HepG2 (cell line): ENCODE measurements around the gene RING1. TPM values are rescaled to one million over a fixed set of nuclear protein-coding genes. Genes with fewer than 3 reads are reported as not detected.

Source experiments
- CSRNP1 ChIP-seq: sonication (generic); formaldehyde crosslinking; IDR thresholded peaks from 2 replicates; pipeline ENCODE4 v1.8.1; 2023; ENCODE audit warnings: mild to moderate bottlenecking, missing genetic modification reagents
- DDIT3 ChIP-seq: sonication (generic); formaldehyde crosslinking; IDR thresholded peaks from 2 replicates; pipeline ENCODE4 v1.4.0; 2020; ENCODE audit warnings: mild to moderate bottlenecking, missing genetic modification reagents
- ESRRA ChIP-seq: sonication (generic); formaldehyde crosslinking; IDR thresholded peaks from 2 replicates; pipeline ENCODE4 v1.5.1; 2020; ENCODE audit warnings: mild to moderate bottlenecking, low read depth, missing genetic modification reagents
- MAF1 ChIP-seq: sonication (generic); formaldehyde crosslinking; IDR thresholded peaks from 2 replicates; pipeline ENCODE4 v1.5.0; 2020; ENCODE audit warnings: missing genetic modification reagents, borderline replicate concordance
- MYC ChIP-seq: sonication (generic); formaldehyde crosslinking; IDR thresholded peaks from 2 replicates; pipeline ENCODE4 v1.9.0; 2021; ENCODE audit warnings: missing genetic modification reagents, borderline replicate concordance
- NFE2L1 ChIP-seq: sonication (generic); formaldehyde crosslinking; IDR thresholded peaks from 2 replicates; pipeline ENCODE4 v1.4.0; 2020; ENCODE audit warnings: missing genetic modification reagents, mild to moderate bottlenecking, borderline replicate concordance
- PAF1 ChIP-seq: IDR thresholded peaks from 2 replicates; pipeline ENCODE4 v1.6.1; 2016; ENCODE audit warnings: missing genetic modification reagents, missing compliant biosample characterization
- RFXAP ChIP-seq: sonication (generic); formaldehyde crosslinking; IDR thresholded peaks from 2 replicates; pipeline ENCODE4 v1.4.0; 2020; ENCODE audit warnings: missing genetic modification reagents, borderline replicate concordance
- SETDB1 ChIP-seq: sonication (generic); formaldehyde crosslinking; IDR thresholded peaks from 2 replicates; pipeline ENCODE4 v1.5.1; 2020; ENCODE audit warnings: missing genetic modification reagents, mild to moderate bottlenecking, borderline replicate concordance
- TFDP1 ChIP-seq: IDR thresholded peaks from 2 replicates; pipeline ENCODE4 v1.6.1; 2016; ENCODE audit warnings: missing compliant biosample characterization, missing genetic modification reagents, borderline replicate concordance
- ZBTB43 ChIP-seq: sonication (generic); formaldehyde crosslinking; conservative IDR thresholded peaks from 2 replicates; pipeline ENCODE4 v1.4.0; 2020; ENCODE audit warnings: missing genetic modification reagents
- ZNF362 ChIP-seq: sonication (generic); formaldehyde crosslinking; IDR thresholded peaks from 2 replicates; pipeline ENCODE4 v1.4.0; 2020; ENCODE audit warnings: missing genetic modification reagents, mild to moderate bottlenecking, borderline replicate concordance
- ZNF367 ChIP-seq: sonication (generic); formaldehyde crosslinking; IDR thresholded peaks from 2 replicates; pipeline ENCODE4 v1.4.0; 2020; ENCODE audit warnings: missing genetic modification reagents, borderline replicate concordance
- ZNF563 ChIP-seq: sonication (generic); formaldehyde crosslinking; IDR thresholded peaks from 2 replicates; pipeline ENCODE4 v1.8.0; 2022; ENCODE audit warnings: mild to moderate bottlenecking, moderate library complexity, missing genetic modification reagents
- polyA plus RNA-seq, 8 experiments: library from polyadenylated mRNA; depleted of rRNA in 3 of 8; stranded (reverse) in 7 of 8; unstranded in 1 of 8; fragments of >200 nt; fragmentation: Illumina TruSeq in 4 of 8; extraction: Trizol in 4 of 8; gene quantifications; 2 replicates each; pipeline versions ENCODE4 v1.2.1 to v1.2.3, GENCODE V29; 2011 to 2016; ENCODE audit warnings: low read depth in 4 of 8, missing spikeins in 1 of 8, mixed read lengths in 1 of 8; ENCODE audit not compliant: insufficient read depth in 1 of 8
- total RNA-seq, 5 experiments: library from RNA; depleted of rRNA; stranded (reverse); fragments of >200 nt; fragmentation: Illumina TruSeq; extraction: Trizol; gene quantifications; 2 replicates each; pipeline ENCODE4 v1.2.3, GENCODE V29; 2016; ENCODE audit warnings: low read depth in 1 of 5

The RING1 gene
- total and polyA plus RNA-seq, 2 of the 13 experiments (the other 11 are each of a cell fraction or from before 2014, with no cell fraction given) = 23.9 to 33.6 TPM

- peak; percentile 59; the same call in 1 of the 2 replicates for TF ChIP-seq MAF1
- TF ChIP-seq ZBTB43 (CRISPR knock-in tag) = 0 out of 2 replicates have a peak, but pooled peaks have one; percentile 27
- peak; percentile 85 for TF ChIP-seq ESRRA (CRISPR knock-in tag)
- peak; percentile 35; the same call in 1 of the 2 replicates for TF ChIP-seq MYC
- TF ChIP-seq ZNF563 (CRISPR knock-in tag) = peak; percentile 84
- no peak for TF ChIP-seq NFE2L1
- peak; percentile 4; the same call in 1 of the 2 replicates for TF ChIP-seq SETDB1
- TF ChIP-seq RFXAP (CRISPR knock-in tag) = 0 out of 2 replicates have a peak, but pooled peaks have one; percentile 60
- no peak for TF ChIP-seq ZNF362 (CRISPR knock-in tag)
- TF ChIP-seq ZNF367 (CRISPR knock-in tag) = peak; percentile 72; the same call in 1 of the 2 replicates
- peak; percentile 45; the same call in 1 of the 2 replicates for TF ChIP-seq TFDP1 (CRISPR knock-in tag)
- TF ChIP-seq PAF1 (CRISPR knock-in tag) = no peak; the same call in none of the 2 replicates
- TF ChIP-seq DDIT3 (CRISPR knock-in tag) = no peak
- peak; percentile 86 for TF ChIP-seq CSRNP1 (CRISPR knock-in tag)
These were observed 40.8 kb downstream of the RING1 start (continued) for GRCh38 chr6:33248932-33249731.
